Right renal cortex interstitium (tissue), 3 donors: ENCODE data around the gene GOLGA5. TPM values are rescaled to one million over a fixed set of nuclear protein-coding genes. Genes with fewer than 3 reads are reported as not detected.
A peak's percentile ranks its signal among the peaks of the same experiment; 100 is the strongest.
"Not testable (repeated sequence)": the region's sequence is repeated elsewhere in the genome, so short reads cannot be mapped to it uniquely, and the experiment has no call there.

ENCODE experiments used
- DNase-seq, 3 donors: peaks; one replicate each; pipeline ENCODE4 v3.0.0-alpha.2; 2013; ENCODE audit warnings: low read depth in 3 of 3, low spot score in 2 of 3
- polyA plus RNA-seq, 3 donors: library from polyadenylated mRNA; unstranded; fragments of 120-200 nt; gene quantifications; one replicate each; pipeline ENCODE4 v1.2.1, GENCODE V29; 2013; ENCODE audit not compliant: insufficient read length in 3 of 3

The GOLGA5 gene
- polyA plus RNA-seq, 3 donors: 45.4 to 52.6 (median 50.6) TPM

DNA sequence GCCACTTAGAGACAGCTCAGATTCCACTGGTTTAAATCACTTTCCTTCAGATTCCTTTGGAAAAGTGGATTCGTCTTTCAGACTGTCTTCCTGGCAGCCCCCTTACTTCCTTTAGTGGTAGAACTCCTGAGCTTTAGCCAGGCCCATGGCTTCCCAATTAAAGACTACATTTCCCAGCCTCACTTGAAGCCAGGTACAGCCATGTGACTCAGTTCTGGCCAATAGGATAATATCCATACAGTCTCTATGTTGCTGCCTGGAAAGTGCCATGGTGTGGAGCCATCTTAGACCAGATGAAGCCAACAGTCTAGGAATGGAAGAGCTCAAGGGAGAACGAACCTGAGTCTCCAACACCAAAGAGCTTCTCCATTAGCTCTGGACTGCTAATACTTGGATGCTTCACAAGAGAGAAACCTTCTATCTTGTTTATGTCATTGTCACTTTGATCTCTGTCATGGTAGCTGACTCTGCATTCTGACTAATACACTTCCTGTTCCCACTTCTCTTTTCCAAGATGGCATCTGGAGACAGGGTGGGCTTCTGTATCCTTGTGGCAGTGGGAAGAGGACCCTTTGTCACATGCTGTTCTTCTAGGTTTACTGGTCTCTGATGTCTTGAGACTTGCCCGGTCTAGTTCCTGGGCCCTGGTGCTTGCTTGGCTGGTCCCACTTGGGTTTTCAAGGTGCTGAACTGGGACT is 15.1 kb upstream of the GOLGA5 start:
- not testable (repeated sequence) for DNase-seq

DNA sequence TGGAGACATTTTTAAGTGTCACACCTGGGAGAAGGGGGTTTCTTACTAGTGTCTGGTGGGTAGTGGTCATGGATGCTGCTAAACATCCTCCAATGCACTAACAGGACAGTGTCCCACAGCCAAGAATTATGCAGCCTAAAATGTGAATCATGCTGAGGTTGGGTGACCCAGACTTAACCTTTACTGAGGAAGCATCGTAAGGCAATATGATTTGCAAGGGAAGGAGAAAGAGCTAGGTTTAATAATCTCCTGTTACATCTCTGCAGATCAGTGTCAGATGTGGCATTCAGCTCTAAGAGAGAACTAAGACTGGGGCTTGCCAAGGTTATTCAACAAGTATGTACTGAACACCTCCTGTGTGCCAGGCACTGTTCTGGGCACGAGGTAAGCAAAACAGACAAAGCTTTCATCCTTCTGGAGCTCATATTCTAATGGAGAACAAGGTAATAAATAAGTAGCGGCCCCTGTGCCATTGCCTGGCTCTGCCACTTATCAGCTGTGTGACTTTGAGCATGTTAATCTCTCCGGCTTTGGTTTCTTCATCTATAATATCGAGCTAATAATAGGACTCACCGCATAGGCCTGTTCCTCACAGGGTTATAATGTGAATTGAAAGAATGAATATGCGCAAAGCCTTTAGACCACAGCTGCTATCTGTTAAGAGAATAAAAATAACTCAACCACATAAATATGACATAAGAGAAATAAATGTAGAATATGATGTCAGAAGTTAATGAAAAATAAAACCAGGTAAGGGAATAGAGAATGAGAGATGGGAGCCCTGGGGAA is 13.5 kb upstream of the GOLGA5 start:
- DNase-seq: no peak

DNA sequence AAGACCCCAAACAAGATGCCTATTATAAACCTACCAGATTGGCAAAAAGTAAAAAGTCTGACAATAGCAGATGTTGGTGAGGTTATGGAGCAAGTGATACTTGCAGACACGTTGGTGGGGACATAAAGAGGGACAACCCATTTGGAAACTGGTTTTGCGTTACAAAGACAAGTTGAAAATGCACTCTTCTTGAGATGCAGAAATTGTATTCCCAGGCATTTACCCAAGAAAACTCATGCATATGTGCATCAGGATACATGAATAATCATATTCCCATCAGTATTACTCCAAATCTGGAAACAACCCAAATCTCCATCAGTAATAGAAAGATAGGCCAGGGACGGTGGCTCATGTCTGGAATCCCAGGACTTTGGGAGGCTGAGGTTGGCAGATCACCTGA is 12.8 kb upstream of the GOLGA5 start:
- DNase-seq: no peak

DNA sequence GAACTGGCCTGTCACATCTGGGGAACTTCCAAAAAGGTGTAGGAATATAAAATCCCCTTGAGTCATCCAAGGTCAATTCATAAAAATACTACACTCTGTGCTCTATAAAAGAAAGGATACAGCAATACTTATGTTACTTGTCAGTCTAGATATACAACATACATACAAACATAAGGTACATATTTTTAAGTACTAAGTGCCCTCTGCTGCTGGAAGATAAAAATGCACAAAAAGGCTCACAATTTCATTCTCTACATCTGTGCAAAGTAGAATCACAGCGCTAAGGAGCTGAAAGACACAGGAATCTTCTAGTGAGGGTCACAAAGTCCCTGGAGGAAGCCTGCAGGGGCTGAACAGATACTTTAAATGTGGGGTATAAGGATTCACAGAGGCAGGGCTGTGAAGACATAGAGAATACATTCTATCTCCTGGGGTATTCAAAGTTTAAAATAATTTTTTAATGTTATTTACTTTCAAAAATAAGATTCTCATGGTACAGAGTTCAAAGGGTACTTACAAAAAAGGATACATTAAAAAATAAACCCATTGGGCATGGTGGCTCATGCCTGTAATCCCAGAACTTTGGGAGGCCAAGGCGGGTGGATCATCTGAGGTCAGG is 10.2 kb upstream of the GOLGA5 start:
- DNase-seq: peak in 2 of 3 donors; percentile 30 to 48

DNA sequence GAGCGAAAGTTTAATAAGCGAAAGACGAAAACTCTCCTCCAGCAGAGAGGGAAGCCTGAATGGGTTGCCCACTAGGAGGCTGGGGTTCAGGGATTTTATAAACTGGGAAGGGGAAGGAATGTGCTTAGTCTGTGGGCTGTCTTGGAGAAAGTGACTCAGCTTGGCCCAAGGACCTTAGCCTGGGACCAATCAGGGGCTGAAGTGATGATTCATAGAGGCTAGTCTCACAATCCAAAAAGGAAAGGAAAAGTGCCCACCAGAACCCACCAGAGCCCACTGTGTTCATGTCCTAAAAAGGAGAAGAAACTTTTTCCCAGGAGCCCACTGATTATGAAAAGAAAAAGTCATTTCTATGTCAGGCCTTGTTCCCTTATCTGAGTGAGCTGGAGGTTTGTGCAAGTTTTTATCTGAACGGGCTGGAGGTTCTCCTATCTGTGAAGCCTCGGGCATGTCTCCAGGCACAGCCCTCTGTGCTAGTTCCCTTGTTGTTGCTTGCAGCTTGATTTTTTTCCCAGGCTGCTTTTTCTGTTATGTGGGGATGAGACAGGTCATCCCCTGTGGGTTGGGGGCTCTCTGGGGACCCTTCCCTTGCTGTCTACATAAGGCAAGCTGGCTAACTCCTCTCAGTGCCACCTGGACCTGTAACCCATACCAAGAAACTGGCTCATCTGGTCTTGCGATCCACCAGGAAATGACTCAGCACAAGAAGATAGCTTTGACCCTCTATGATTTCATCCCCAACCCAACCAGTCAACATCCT is 8.3 kb upstream of the GOLGA5 start:
- no peak for DNase-seq

DNA sequence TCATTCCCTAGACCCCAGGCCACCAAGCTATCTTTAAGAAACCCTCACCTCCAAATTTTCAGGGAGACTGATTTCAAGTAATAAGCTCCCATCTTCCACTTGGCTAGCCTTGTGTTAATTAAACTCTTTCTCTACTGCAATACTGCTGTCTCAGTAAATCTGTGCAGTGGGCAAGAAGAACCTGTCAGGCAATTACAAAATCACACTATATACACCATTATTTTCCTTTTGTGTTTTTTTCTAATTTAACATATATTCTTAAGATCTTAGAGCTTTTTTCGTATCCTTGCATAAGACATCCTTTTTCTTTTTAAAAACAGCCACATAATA is 7.7 kb upstream of the GOLGA5 start:
- no peak for DNase-seq

DNA sequence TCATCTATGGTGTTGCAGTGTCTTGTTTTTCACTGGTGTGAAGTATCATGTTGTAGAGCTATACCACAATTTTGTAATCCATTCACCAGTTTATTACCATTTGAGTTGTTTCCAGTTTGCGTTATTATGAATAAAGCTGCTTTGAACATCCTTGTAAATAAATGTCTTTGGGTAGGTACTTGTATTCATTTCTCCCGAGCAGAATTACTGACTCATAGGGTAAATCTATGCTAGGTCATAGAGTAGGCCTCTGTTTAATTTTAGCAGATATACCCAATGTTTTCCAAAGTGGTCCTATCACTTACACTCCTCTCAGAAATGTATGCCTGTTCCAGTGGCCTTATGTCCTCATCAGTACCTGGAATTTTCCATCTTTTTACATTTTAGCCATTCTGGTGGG is 6.6 kb upstream of the GOLGA5 start:
- no peak for DNase-seq

DNA sequence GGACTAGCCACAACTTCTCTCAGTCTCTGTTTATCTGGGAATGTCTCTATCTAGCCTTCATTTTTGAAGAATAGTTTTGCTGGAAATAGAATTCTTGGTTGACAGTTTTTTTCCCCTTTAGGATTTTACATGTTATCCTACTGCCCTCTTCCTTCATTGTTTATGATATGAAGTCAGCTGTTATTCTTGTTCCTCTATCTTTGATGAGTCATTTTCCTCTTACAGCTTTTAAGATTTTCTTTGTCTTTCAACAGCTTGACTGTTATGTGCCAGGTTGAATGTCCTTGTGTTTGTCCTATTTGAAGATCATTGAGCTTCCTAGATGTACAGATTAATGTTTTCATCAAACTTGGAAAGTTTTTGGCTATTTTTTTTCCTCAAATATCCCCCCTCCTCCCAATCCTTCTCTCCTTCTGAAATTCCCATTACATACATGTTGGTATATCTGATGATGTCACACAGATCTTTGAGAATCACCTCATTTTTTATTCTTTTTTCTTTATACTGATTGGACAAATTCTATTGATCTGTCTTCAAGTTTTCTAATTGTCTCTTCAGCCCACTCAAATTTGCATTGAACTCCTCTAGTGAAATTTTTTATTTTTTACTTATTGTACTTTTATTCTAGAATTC is 4.5 kb upstream of the GOLGA5 start:
- no peak for DNase-seq

DNA sequence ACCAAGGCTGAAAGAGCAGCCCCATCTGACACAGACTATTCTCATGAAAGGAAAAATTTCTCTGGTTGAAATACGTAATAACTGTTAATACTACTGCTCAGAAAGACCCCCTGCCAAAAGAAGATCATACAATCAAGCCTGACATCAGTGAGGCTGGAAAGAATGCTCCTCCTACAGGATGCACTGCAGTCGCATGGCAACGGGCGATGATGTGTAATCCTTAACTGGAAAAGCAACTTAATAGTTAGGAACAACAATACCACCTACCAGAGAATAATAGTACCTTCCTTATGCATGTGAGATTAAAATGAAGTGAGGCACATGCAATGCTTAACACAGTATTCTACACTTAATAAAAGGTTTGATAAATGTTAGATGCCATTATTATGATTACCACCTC is 1.2 kb upstream of the GOLGA5 start:
- no peak for DNase-seq

DNA sequence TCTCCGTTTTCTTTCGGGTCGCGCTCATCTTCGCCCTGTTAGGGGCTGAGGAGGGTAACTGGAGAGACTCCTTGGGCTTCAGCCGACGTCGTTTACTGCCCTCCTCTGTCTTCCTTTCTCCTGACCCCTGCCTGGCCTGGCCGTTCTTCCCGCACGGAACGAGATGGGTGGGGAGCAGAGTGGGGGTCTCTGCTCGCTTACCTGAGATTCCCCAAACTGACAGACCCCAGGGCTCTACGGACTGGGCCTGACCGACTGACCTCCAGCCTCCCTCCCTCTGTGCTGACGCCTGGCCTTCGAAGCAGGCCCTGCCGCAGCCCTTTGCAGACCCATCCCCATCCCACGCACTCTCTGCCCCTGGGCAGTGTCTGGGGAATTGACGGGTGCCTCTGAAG is 439 bp downstream of the GOLGA5 start:
- DNase-seq: no peak

DNA sequence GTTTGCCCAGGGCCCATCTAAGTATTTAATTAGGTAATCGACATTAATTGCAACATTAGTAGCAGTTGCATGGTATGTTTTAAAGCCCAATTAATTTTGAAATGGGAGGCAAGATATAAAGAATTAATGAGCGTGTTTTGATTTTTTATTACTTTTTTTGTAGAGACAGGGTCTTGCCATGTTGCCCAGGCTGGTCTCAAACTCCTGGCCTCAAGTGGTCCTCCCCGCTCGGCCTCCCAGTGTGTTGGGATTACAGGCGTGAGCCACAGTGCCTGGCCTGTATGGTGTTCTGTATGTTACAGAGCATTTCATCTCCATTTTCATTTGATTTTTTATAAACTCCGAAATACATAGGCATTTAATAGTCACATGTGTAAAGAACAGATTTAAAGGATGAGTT is 856 bp downstream of the GOLGA5 start:
- no peak for DNase-seq

DNA sequence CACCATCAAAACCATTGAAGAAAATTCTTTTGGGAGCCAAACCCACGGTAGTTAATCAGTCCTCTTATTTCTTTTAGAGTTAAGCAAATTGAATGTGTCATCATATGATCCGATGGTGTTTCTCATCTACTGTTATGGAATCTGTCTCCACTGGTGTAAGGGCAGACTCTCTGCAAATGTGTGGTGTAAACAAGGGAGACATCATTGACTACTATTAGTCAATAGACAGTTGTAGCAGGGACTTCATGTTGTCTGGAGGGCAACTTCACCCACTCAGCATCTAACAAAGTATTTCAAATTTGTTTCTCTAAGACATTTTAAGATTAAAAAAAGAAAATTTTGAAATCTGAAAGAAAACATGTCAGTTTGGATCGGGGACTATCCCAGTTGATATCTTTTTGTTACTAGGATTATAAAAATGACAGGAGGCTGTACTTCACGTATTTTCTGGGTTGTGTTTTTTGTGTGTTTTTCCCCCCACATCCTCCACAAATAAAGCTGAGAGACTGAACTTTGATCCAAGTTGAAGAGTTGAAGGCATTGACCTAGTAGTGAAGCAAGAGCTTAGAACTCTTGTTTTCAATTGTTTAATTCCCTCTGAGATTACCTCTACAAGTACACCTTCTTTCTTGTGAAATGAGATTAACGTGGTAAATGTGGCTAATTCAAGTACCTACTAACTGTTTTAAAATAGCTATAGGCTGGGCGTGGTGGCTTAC is 4.0 kb downstream of the GOLGA5 start:
- no peak for DNase-seq

DNA sequence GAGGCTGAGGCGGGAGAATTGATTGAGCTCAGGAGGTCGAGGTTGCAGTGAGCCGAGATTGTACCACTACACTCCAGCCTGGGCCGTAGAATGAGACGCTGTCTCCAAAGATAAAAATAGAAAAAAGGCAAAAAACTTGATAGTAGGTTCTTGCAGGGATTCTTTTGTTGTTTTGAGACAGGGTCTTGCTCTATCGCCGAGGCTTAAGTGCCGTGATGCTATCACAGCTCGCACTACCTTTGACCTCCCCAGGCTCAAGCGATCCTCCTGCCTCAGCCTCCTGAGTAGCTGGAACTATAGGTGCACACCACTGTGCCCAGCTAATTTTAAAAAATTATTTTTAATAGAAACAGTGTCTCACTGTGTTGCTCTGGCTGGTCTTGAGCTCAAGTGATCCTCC is 4.7 kb downstream of the GOLGA5 start:
- no peak for DNase-seq

DNA sequence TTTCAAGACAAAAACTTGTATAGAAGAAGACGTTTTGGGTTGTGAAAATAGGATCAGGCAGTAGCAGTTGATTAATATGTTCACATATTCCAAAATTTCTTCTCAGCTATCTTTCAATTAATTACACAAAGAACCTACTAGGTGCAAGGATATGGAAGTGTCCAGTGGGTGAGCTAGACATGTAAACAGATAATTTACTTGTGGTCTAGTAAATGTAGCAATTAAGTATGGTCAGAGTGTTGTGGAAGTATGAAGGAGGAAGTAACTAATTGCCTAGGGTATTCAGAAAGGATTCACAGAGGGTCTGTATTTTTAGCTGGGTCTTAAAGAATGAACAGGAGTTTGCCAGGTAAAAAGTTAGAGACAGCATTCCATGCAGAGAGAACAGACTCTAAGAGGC is 5.9 kb downstream of the GOLGA5 start:
- no peak for DNase-seq

DNA sequence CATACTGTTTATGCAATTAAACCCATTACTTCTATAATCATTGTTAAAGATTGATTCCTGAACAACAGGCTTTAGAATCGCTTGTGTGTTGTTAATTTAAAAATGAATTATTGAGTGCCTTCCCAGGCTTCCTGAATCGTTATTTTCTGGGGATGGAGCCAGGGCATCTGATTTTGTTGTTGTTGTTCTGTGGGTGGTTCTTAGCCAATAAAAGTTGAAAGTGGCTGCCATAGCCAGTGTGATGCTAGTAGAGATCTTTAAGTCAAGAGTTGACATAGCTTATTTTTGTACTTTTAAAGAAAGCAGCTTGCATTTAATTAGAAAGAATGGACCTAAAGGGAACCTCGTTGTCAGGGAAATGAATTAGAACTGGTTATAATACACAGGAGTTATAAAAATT is 6.4 kb downstream of the GOLGA5 start:
- no peak for DNase-seq

DNA sequence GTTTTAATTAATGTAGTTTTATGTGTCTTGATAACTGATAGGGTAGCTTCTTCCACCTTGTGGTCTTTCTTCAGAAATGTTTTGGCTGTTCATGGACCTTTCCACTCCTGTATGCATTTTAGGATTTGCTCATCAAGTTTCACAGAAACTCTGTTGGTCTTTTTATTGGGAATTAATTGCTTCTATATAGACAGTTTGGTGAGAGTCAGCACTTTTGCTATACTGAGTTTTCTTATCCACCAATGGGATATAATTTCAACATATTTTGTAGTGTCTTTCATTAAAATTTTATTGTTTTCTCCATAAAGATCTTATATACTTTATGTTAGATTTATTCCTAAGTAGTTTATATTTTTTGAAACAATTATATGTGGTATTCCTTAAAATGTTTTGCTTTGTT is 7.8 kb downstream of the GOLGA5 start:
- no peak for DNase-seq

DNA sequence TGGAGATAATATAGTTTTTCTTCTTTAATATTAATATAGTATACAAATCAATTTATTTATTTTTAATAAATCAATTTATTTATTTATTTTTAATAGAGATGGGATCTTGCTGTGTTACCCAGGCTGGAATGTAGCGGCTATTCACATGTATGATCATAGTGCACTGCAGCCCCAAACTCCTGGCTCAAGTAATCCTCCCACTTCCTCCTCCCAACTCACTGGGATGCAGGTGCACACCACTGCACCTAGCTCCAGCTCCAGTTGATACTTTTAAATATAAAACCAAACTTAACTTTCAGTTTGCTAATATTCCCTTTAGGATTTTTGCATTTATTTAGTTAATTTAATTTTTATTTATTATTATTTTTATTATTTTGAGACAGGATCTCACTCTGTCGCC is 8.6 kb downstream of the GOLGA5 start:
- DNase-seq: no peak

DNA sequence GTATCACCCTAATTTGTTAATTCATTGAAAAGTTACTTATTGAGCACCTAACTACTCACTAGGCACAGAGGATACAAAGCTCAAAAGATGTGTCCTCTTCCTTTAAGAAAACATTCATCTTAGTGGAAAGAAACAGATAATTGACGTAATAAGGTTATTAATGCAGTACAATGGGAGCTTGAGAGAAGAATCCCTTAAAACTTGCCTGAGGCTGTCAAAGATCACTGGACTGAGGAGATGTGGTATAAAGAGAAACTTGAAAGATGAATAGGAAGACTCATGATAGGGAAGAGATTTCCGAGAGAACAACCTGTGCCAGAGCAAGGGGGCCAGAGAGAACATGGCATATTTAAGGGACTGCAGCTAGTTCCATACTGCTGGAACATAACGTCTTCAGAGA is 19.1 kb downstream of the GOLGA5 start:
- DNase-seq: no peak

DNA sequence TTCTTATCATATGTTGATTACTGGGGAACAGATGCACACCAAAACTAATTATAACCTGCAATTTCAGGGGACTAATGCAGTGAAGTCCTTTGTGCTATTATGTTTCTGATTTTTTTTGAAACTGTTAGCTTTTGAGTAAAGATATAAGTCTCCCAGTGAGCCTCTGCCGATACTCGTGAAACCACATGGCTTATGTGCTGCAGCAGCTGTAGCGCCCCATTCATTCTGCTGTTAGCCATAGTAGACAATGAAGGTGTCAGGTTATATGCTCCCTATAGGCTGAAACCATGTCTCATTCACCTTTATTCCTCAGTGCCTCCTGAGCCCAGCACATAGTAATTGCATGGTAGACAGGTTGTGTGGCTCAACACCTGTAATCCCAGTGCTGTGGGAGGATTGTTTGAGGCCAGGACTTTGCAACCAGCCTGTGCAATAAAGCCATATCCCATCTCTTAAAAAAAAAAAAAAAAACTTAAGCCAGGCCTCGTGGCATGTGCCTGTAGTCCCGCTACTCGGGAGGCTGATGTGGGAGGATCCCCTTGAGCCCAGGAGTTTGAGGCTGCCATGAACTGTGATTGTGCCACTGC is 25.0 kb downstream of the GOLGA5 start:
- DNase-seq: no peak
